Measurements from ENCODE around the gene CNIH2. TPM values are rescaled to one million over a fixed set of nuclear protein-coding genes. Genes with fewer than 3 reads are reported as not detected.
A peak's percentile ranks its signal among the peaks of the same experiment; 100 is the strongest.

Gene CNIH2
- total and polyA plus RNA-seq, 2 experiments from 2014 or later = 4.3 to 9.2 TPM

GRCh38 chr11:66259956-66260355, 18.0 kb upstream of the CNIH2 start:
- Histone ChIP-seq H4K20me1 (replicated peaks; ENCODE audit: insufficient read depth) (peaks cover 8% of the 10 kb centered on the region; the same call in 1 of the 2 replicates), H3F3A (replicated peaks; ENCODE audit: low read depth) (peaks cover 24% of the 10 kb centered on the region), H3K9me2 (ENCODE audit: insufficient read depth) (no peaks in the 10 kb centered on the region), H3K27me3 (ENCODE audit: insufficient read depth) (no peaks in the 10 kb centered on the region), H3K4me3 (no peak overlapping the region), H3K36me3 (ENCODE audit: insufficient read depth) (0 out of 2 replicates have a peak, but pooled peaks cover 9% of the 10 kb centered on the region), H3K4me1 (ENCODE audit: insufficient read depth) (peaks cover 19% of the 10 kb centered on the region), H3K27ac (ENCODE audit: low read depth) (no peak overlapping the region), H3K4me2 (no peak overlapping the region), H2AFZ (no peak overlapping the region), H3K79me2 (replicated peaks; ENCODE audit: insufficient read depth) (peaks cover 11% of the 10 kb centered on the region; the same call in 1 of the 2 replicates)
- peaks cover 20% of the 10 kb centered on the region for H3K27me3 Mint-ChIP-seq (ENCODE audit: insufficient read depth, low read depth, poor library complexity)
- no peak for DNase-seq (ENCODE audit: low spot score)
- no peak overlapping the region for H3K27ac Mint-ChIP-seq
- no peak for ATAC-seq
- TF ChIP-seq CTCF (conservative IDR thresholded peaks at IDR 0.05; ENCODE audit: low read depth in 2 of 2) (no peak), JUNB (IDR thresholded peaks at IDR 0.05; ENCODE audit: unreplicated experiment) (no peak), ZNF114 (CRISPR knock-in tag; IDR thresholded peaks at IDR 0.05) (no peak), NANOG (IDR thresholded peaks at IDR 0.05; ENCODE audit: borderline replicate concordance) (no peak), ZNF331 (CRISPR knock-in tag; IDR thresholded peaks at IDR 0.05; ENCODE audit: low read depth) (no peak), STAT1 (IDR thresholded peaks at IDR 0.05; ENCODE audit: unreplicated experiment) (no peak), CREB1 (CRISPR knock-in tag; IDR thresholded peaks at IDR 0.05; ENCODE audit: low read depth) (no peak), ZNF462 (CRISPR knock-in tag; IDR thresholded peaks at IDR 0.05) (no peak)
- H3K36me3 Mint-ChIP-seq (ENCODE audit: low read depth) = peaks cover 39% of the 10 kb centered on the region
- H3K9me3 Mint-ChIP-seq = no peaks in the 10 kb centered on the region; the same call in 2 of the 3 replicates
- H3K4me3 Mint-ChIP-seq = peak overlapping the region; percentile 91; the same call in 1 of the 3 replicates
- peaks cover 16% of the 10 kb centered on the region for H3K4me1 Mint-ChIP-seq

All from GM23338 (cell line).